GM23248 (cell line): ENCODE results near the gene ZNF575.

Source experiments
- EZH2 ChIP-seq: fragments of 200-600 bp; sonication (generic); IDR thresholded peaks from 2 replicates; pipeline ENCODE4 v1.6.1; 2018; ENCODE audit warnings: antibody characterized with exemption, mild to moderate bottlenecking; ENCODE audit not compliant: insufficient read depth, poor library complexity, severe bottlenecking
- EZH2phosphoT487 ChIP-seq: fragments of 200-600 bp; sonication (generic); IDR thresholded peaks from 2 replicates; pipeline ENCODE4 v1.6.1; 2018; ENCODE audit warnings: antibody characterized with exemption, moderate library complexity, mild to moderate bottlenecking, low read depth; ENCODE audit not compliant: insufficient read depth

- TF ChIP-seq EZH2phosphoT487 (no peak), EZH2 (no peak)
Measured at GRCh38 chr19:43527860-43528622, 4.9 kb upstream of the ZNF575 start.
